Measurements from ENCODE around the gene LRRC32.
"Not testable (repeated sequence)": the region's sequence is repeated elsewhere in the genome, so short reads cannot be mapped to it uniquely, and the experiment has no call there.

The LRRC32 gene

DNA sequence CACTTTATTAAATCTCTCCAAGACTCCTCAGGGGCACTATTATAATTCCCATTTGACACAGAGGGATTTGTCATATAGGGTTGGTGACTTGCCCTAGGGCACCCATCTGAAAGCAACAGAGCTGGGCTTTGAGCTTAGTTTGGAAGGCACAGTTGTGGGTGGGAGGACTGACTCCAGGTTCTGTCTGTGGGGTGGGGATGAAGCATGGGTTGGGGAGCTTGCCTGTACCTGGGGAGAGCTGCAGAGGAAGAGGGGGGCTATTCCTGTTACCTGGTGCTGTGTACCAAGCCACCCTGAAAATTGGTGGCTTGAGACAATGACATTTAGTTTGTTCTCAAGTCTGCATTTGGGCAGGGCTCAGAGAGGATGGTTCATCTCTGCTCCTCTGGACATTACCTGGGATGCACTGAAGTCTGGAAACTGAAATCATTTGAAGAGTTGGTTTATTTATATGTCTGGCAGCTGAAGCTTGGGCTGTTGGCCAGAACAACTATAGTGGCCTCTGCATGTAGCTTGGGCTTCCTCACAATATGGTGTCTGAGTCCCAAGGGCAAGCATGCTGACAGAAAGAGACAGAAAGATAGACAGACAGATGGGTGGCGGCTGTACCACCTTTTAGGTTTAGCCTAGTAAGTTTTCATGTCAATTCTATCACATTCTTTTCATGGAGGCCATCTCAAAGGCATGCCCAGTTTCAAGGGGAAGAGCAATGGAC is 44.9 kb downstream of the LRRC32 start:
- DNase-seq (ENCODE audit: insufficient read length, low spot score) (no peak), FAIRE-seq (no peak)
- no peak for TF ChIP-seq POLR2A (IDR thresholded peaks at IDR 0.05; ENCODE audit: low read depth, low read length)

DNA sequence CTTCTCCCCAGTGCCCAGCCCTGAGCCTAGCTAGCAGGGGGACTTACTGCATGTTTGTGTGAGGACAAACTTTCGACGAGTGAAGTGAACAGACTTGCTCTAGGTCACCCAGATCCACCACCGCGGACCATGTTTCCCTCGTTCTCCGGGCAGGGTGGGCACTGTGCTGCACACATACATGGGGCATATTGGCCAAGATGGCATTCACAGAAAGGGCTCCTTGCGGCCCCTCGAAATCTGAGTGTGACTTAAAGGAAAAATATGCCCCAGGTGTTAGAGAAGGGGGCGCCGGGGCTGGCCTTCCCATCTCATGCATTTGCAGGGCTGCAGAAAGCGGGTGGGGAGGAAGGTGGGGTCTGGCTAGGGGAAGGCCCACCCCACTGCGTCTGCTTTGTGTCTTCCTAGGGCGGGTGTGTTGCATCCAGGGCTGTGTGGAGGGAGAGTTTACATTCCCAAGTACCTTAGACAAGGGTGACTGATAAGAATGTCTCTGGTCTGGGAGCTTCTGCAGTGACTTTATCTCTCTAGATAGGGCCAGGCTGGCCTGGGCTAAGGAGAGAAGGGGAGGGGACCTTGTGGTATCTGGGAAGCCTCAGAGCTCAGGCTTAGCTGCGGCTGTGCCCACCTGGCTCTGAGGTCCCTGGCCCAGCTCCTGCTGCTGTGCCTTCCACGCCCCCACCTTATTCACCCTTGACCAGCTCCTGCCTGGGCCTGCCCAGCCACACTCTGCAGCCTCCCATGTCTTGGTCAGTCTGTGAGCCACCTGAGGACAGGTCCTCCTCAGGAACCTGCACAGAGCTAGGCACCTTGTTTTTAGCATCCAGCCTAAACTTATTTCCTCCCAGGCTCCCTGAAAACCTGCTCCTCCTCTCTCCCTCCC is 45.8 kb downstream of the LRRC32 start:
- DNase-seq (ENCODE audit: insufficient read length, low spot score) (no peak), FAIRE-seq (no peak)
- no peak for TF ChIP-seq POLR2A (IDR thresholded peaks at IDR 0.05; ENCODE audit: low read depth, low read length)

DNA sequence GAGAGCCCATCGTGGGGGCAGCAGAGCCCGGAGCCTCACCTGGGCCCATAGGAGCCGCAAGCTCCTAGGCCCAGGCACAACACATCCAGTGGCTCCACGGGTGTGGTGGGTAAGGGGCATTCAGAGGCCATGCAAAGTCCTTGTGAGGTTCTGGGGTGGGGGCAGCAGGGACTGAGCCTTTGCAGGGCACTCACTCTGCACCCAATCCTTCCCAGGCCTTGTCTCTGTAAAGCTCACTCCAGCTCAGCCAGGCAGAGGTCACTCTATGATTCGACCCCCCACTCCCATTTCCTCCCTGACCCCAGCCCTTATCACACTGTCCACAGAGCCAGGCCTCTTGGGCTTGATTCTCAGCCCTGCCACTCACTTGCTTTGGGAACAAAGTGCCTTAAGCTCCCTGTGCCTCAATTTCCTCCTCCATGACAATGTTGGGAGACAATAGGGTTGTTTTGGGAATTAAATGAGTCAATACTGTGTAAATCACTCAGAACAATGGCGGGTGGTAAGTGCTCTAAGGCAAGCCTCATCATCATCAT is 46.6 kb downstream of the LRRC32 start:
- no peak for DNase-seq (ENCODE audit: insufficient read length, low spot score)
- FAIRE-seq, result no peak
- TF ChIP-seq POLR2A (IDR thresholded peaks at IDR 0.05; ENCODE audit: low read depth, low read length), result no peak

DNA sequence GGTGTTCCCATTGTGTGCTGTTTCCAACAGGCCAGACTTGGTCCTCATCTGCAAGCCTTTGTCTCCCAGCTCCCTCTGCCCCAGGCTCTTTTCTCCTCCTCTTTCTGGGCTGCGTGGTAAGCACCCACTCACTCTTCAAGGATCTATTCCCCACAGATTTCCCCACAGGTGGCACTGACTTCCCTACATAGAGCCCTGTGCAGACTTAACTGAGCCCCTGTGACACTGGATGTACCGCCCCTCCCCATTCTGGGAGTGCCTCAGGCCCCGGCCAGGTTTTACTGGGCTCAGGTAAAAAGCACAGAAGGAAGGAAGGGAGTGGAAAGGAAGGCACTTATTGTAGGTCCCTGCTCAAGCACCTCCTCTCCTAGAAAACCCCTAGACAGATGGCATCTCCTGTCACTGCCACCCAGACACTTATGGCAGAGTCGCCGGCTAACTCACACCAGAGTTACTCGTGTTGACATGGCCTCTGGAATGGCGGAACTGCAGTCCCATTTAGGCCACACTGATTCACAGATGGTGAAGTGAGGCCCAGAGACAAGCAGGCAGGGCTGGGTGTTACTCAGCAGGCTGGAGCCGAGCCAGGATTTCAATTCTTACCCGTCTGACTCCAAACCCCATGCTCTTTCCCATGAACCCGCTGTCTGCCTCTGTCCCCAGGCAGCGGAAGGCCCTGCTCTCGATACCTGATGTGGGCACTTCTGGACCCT is 47.2 kb downstream of the LRRC32 start:
- DNase-seq (ENCODE audit: insufficient read length, low spot score), result peak; percentile 58
- no peak for FAIRE-seq
- TF ChIP-seq POLR2A (IDR thresholded peaks at IDR 0.05; ENCODE audit: low read depth, low read length), result no peak

DNA sequence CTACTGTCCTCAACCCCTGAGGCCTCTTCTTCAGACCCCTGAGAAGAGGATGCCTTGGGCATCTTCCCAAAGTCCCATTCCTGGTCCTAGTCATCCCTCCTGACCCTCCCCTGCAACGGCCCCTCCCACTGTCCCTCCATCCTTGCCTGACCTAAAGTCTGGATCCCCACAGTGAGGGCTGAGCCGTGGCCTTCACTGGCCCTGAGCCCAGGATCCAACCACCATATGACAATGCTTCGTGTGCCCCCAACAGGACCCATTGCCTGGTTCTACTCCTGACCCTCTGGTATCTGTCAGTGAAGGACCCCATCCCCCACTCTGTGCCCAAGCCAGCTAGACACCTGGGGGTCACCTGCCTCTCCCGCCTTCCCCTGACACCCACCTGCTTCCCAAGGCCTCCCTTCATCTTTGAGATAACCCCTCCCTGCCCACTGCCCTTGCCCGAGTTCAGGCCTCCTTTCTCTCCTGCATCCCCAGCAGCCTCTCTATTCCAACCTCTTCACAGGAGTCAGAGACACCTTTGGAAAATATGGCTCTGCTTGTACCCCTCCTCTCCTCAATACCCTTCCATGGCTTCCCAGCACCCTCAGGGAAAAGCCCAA is 48.0 kb downstream of the LRRC32 start:
- FAIRE-seq, result no peak
- no peak for TF ChIP-seq POLR2A (IDR thresholded peaks at IDR 0.05; ENCODE audit: low read depth, low read length)

DNA sequence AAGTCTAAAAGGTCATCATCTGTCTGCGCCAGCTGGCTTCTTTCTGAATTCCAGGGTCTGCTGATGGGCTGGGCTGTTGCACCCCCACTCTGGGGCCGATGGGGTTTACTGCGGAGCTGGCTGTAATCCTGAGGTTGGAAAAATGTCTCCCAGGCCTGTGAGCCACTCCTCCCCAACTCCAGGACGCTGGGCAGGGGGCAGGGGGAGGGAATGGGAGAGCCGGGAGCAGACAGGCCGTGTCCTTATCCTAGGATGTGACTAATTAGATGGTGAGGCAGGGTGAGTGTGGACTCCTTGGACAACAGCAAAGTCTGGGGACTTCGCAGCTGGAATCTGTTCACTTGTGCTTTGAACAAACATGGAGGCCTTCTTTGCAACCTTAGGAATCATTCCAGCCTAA is 48.7 kb downstream of the LRRC32 start:
- DNase-seq (ENCODE audit: insufficient read length, low spot score), result no peak
- no peak for TF ChIP-seq POLR2A (IDR thresholded peaks at IDR 0.05; ENCODE audit: low read depth, low read length)
- FAIRE-seq, result no peak

More for the DNA sequence above, 48.0 kb downstream of the LRRC32 start:
- DNase-seq (ENCODE audit: insufficient read length, low spot score), result no peak

DNA sequence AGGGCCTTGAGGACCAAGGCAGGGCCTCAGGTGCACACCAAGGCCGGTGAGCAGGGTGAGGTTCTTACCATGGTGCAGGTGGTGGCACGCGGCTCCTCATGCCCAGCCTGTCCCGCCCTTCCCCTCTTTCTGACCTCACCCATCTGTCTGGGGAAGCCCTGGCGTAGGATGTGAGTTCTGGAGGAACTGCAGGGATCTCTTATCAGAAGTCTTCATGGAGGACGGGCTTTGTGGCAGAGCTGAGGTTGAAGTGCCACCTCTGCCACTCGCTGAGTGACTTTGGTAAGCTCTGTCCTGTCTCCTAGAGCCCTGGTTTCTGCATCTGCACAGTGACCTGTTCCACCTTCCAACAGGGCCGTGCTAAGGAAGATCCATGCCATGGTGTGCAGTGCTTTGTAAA is 49.1 kb downstream of the LRRC32 start:
- FAIRE-seq, result no peak
- no peak for TF ChIP-seq POLR2A (IDR thresholded peaks at IDR 0.05; ENCODE audit: low read depth, low read length)
- no peak for DNase-seq (ENCODE audit: insufficient read length, low spot score)

DNA sequence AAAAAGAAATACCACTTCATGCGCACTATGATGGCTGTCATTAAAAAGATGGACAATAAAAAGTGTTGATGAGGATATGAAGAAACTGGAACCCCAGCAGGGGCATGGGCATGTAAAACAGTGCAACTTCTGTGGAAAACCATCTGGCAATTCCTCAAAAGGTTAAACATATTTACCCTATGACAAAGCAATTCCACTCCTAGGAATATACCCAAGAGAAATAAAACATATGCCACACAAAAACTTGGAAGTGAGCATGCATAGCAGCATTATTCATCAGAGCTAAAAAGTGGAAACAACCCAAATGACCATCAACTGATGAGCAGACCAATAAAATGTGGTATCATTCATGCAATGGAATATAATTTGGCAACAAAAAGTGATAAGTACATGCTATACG is 50.1 kb downstream of the LRRC32 start:
- FAIRE-seq (no peak), DNase-seq (ENCODE audit: insufficient read length, low spot score) (no peak)
- no peak for TF ChIP-seq POLR2A (IDR thresholded peaks at IDR 0.05; ENCODE audit: low read depth, low read length)

DNA sequence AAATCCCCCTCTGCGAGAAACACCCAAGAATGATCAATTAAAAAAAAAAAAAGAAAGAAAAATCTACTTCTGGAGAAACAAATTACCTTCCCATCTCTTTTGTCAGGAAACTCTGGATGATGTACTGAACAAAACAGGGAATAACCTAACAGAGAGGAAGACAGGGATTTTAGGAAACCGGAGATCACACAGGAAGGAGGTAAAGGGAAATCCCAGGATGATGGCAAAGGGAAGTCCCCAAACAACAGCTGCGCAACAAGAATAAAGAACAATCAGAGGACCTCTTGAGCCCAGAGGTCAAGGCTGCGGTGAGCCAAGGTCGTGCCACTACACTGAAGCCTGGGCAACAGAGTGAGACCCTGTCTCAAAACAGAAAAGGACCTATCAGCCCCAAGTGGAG is 50.7 kb downstream of the LRRC32 start:
- not testable (repeated sequence) for DNase-seq (ENCODE audit: insufficient read length, low spot score); FAIRE-seq

DNA sequence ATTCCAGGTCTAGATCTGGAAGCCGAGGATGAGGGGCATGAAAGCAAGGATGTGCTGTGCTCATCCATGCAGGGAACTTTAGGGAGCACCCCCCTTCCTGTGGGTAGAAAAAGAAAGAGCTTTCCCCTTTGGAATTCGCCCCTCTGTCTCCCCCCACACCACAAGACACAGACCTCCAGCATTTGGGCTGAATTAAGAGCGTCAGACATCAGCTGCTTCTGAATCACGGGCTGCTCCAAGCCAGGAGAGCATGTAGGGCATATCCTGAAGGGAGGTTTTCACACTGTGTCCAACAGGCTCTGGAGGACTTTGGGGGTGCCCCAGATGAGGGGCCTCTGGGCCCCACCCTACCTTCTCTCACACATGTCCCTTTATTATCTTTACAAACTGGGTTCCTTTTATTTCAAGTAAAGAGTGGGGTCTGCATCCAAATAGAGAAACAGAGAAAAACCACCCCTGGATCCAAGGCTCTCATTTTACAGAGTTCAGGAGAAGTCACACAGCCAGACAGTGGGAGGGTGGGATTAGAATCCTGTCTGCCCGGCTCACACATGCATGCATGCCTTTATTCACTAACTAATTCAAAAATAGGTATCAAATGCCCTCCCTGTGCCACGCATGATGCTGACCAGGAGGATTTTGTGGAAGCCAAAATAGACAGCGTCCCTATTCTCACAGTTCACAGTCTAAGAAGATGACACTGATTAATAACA is 52.8 kb downstream of the LRRC32 start:
- DNase-seq (ENCODE audit: insufficient read length, low spot score) (no peak), FAIRE-seq (no peak)
- TF ChIP-seq POLR2A (IDR thresholded peaks at IDR 0.05; ENCODE audit: low read depth, low read length), result no peak

DNA sequence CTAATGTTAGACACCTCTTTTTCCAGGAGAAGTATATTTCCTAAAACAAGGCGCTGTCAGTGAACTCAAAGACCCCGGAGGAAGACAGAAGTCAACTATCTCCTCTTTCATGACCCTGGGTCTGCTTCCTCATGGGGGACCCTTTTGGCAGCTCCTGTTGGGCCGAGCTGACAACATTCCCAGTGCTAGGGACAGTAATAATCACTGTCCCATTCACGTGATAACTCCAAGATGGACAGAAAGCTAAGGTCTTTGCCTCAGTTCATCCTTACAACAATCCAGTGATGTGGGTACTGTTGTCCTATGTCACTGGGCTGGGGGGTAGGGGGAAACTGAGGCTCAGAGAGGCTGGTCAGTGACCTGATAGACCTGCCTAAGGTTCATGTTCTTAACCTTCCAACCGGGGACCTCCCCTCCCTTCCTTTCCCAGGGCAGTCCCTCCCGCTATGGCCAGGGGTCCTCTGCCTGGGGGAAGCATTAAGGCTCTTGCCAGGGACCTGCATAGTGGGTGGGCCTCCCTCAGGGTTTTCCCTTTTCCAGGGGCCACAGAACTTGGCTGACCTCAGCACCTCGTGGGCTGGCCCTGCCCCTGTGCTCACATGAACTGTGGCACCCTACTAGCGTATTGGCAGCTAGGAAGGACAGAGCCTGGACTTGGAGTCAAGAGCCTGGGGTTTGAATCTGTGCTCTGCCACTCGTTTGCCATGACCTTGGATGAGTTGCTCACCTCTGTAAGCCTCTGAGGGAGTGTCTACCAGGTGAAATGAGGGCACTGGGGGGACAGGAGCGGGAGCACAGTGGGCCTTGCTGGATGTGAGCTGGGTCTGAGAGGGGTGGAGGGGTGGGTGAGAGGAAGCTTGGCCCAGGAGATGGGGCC is 53.6 kb downstream of the LRRC32 start:
- DNase-seq (ENCODE audit: insufficient read length, low spot score), result no peak
- no peak for TF ChIP-seq POLR2A (IDR thresholded peaks at IDR 0.05; ENCODE audit: low read depth, low read length)
- FAIRE-seq, result no peak

DNA sequence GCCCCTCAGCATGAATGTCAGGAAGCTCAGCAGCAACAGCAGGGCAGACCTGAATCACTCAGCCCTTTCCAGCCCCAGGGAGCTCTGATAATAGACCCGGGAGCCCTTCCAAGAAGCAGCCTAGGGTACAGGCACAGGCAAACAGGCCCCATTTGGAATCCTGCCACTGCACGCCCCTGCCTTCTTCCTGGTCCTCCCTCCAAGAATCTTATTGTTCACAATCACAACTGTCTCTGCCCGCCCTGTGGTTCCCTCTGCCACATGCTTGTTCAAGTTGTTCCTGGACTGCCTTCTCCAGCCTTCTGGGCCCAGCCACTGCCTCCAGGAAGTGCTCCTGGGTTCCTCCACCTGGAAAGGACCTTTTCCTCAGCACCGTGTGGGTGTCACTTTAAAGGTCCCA is 54.6 kb downstream of the LRRC32 start:
- no peak for DNase-seq (ENCODE audit: insufficient read length, low spot score)
- no peak for TF ChIP-seq POLR2A (IDR thresholded peaks at IDR 0.05; ENCODE audit: low read depth, low read length)
- FAIRE-seq, result no peak

All from H54 (cell line).